DND-41 (cell line): ENCODE data around the gene PRG2.
"Not testable (repeated sequence)": the region's sequence is repeated elsewhere in the genome, so short reads cannot be mapped to it uniquely, and the experiment has no call there.

ENCODE experiments used
- ATAC-seq: fragments of 200-7000 bp; cut with Tn5 transposase; 3 replicates; pipeline ENCODE4 v1.9.1; 2021; ENCODE audit warnings: low read depth; ENCODE audit not compliant: insufficient read depth
- DNase-seq: peaks from one replicate; pipeline ENCODE4 v3.0.0-alpha.2; 2020
- H2AFZ ChIP-seq: 2 replicates; pipeline ENCODE4 v1.6.0; 2012; ENCODE audit warnings: low read depth, low read length
- H3K27ac ChIP-seq: 2 replicates; pipeline ENCODE4 v1.5.1; 2012; ENCODE audit warnings: low read length, inconsistent platforms
- H3K27me3 ChIP-seq: fragments of 200-600 bp; sonication (generic); 2 replicates; pipeline ENCODE4 v1.6.0; 2012; ENCODE audit warnings: low read length, mild to moderate bottlenecking, inconsistent platforms; ENCODE audit not compliant: insufficient read depth, poor library complexity
- H3K36me3 ChIP-seq: 2 replicates; pipeline ENCODE4 v1.5.1; 2012; ENCODE audit warnings: low read length, inconsistent platforms; ENCODE audit not compliant: insufficient read depth
- H3K4me1 ChIP-seq: 2 replicates; pipeline ENCODE4 v1.5.1; 2012; ENCODE audit warnings: mild to moderate bottlenecking, low read length; ENCODE audit not compliant: insufficient read depth
- H3K4me2 ChIP-seq: 2 replicates; pipeline ENCODE4 v1.6.0; 2012; ENCODE audit warnings: mild to moderate bottlenecking, moderate library complexity, low read length, inconsistent platforms; ENCODE audit not compliant: insufficient read depth
- H3K4me3 ChIP-seq, 2 experiments: fragments of 200-600 bp in 1 of 2; shearing (Covaris generic) in 1 of 2; 2 replicates each; pipeline ENCODE4 v1.5.1; 2012 to 2016; ENCODE audit warnings: inconsistent platforms in 2 of 2, low read length in 2 of 2, mild to moderate bottlenecking in 2 of 2, low read depth in 1 of 2, moderate library complexity in 1 of 2
- H3K79me2 ChIP-seq: 2 replicates; pipeline ENCODE4 v1.6.0; 2012; ENCODE audit warnings: low read length, inconsistent platforms; ENCODE audit not compliant: insufficient read depth
- H3K9ac ChIP-seq: 2 replicates; pipeline ENCODE4 v1.6.0; 2012; ENCODE audit warnings: low read depth, mild to moderate bottlenecking, inconsistent platforms, low read length, moderate library complexity
- H3K9me3 ChIP-seq: 2 replicates; pipeline ENCODE4 v1.5.1; 2012; ENCODE audit warnings: low read length, moderate library complexity, mild to moderate bottlenecking, inconsistent platforms; ENCODE audit not compliant: insufficient read depth, severe bottlenecking
- H4K20me1 ChIP-seq: 2 replicates; pipeline ENCODE4 v1.6.0; 2012; ENCODE audit warnings: low read length; ENCODE audit not compliant: insufficient read depth
- EZH2 ChIP-seq: IDR thresholded peaks from 3 replicates; pipeline ENCODE4 v1.6.1; 2012; ENCODE audit warnings: borderline replicate concordance, low read depth, mild to moderate bottlenecking, moderate library complexity, low read length, inconsistent platforms; ENCODE audit not compliant: severe bottlenecking
- TF ChIP-seq, protein P1 (sequence below): IDR thresholded peaks from 2 replicates; pipeline ENCODE4 v1.5.1; 2012; ENCODE audit warnings: borderline replicate concordance, low read length, moderate library complexity, mild to moderate bottlenecking; ENCODE audit not compliant: poor library complexity, severe bottlenecking; ENCODE audit errors: extremely low read depth

The PRG2 gene

DNA sequence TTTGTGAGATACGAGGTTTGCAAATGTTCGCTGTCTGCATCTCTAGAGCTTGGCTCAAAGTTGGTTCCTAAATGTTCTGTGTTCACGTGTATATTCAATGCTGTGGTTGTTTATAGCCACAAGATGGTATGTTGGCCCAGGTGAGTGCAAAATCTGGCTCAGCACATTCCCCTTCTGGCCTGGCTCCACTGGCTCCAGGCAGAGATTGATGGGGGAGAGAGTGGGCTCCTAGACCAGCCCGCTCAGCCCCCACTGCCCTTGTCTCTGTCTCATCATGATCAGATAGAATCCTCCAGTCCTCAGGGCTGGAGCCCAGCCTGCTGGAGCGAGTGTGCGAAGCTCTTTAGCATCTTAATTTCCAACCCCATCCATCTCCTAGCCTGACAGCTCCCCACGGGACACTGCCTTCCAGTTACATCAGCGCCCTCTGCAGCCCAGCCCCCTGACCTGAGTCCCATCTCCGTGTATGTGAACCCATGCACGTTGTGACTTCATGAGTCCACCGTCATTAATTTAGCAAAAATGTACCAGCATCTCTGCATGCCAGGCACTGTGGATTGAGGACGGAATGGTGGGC lies 50.3 kb downstream of the PRG2 start:
- no peak overlapping the region for H3K4me2 ChIP-seq
- DNase-seq (no peak), ATAC-seq (no peak)
- no peaks in the 10 kb centered on the region; the same call in 1 of the 2 replicates for H3K36me3 ChIP-seq
- H2AFZ ChIP-seq = no peak overlapping the region
- TF ChIP-seq, protein P1, sequence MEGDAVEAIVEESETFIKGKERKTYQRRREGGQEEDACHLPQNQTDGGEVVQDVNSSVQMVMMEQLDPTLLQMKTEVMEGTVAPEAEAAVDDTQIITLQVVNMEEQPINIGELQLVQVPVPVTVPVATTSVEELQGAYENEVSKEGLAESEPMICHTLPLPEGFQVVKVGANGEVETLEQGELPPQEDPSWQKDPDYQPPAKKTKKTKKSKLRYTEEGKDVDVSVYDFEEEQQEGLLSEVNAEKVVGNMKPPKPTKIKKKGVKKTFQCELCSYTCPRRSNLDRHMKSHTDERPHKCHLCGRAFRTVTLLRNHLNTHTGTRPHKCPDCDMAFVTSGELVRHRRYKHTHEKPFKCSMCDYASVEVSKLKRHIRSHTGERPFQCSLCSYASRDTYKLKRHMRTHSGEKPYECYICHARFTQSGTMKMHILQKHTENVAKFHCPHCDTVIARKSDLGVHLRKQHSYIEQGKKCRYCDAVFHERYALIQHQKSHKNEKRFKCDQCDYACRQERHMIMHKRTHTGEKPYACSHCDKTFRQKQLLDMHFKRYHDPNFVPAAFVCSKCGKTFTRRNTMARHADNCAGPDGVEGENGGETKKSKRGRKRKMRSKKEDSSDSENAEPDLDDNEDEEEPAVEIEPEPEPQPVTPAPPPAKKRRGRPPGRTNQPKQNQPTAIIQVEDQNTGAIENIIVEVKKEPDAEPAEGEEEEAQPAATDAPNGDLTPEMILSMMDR = peak; percentile 49
- no peak for TF ChIP-seq EZH2
- H3K79me2 ChIP-seq = peaks cover 16% of the 10 kb centered on the region
- H3K4me1 ChIP-seq = peaks cover 10% of the 10 kb centered on the region
- no peaks in the 10 kb centered on the region for H4K20me1 ChIP-seq
- H3K27me3 ChIP-seq = peaks cover 6% of the 10 kb centered on the region
- no peak overlapping the region for H3K9ac ChIP-seq
- H3K4me3 ChIP-seq = no peak overlapping the region
- H3K27ac ChIP-seq = no peak overlapping the region
- no peaks in the 10 kb centered on the region for H3K9me3 ChIP-seq

DNA sequence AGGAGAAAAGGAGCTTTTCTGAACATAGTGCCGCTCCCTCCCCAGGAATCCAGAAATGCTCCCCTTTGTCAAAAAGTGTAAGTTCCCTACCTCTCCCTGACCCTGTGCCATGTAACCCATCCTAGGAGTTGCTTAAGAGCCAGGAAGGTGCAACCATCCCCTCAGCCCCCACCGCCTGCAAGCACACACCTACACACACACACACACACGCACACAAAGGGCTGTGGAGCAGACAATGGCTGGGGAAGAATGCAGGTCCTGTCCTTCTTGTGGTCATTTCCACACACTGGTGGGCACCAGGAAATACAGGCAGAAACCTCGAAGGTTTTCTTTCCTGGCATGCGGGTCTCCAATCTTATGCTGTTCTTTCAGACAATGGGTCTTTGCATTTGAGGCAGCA lies 51.1 kb downstream of the PRG2 start:
- Histone ChIP-seq H2AFZ (no peak overlapping the region), H3K27me3 (peaks cover 6% of the 10 kb centered on the region), H3K4me3 (no peak overlapping the region), H3K4me2 (no peak overlapping the region), H3K36me3 (peaks cover 3% of the 10 kb centered on the region), H3K9ac (no peak overlapping the region), H3K79me2 (peaks cover 24% of the 10 kb centered on the region), H3K27ac (no peak overlapping the region), H3K4me1 (peaks cover 17% of the 10 kb centered on the region), H3K9me3 (no peaks in the 10 kb centered on the region), H4K20me1 (no peaks in the 10 kb centered on the region)
- TF ChIP-seq, protein P1 = no peak
- TF ChIP-seq EZH2 = no peak
- ATAC-seq (no peak), DNase-seq (no peak)

DNA sequence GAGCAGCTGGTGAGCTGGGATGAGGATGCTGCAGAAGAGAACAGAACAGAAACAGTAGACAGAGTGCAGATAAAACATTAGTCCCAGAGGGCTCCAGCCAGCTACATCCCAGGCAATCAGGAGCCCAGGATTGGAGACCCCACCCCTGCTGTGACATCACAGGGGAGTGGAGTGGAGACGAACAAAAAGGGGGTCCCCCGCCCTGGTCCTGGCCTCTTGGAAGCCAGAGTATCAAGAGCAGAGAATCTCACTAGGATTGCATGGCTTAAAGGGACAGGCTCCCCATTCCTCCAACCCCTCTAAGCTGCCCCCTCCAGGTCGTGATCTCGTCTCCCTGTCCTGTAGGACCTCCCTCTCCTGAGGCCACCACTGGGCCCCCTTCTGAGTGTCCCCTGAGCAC lies 52.3 kb downstream of the PRG2 start, which contains the start of gene P2RX3:
Gene P2RX3, plus strand, starts transcription at position 211 of the 400 bp plus-strand sequence. CDS start 199 bp downstream, outside the sequence.
- DNase-seq (no peak), ATAC-seq (no peak)
- Histone ChIP-seq H3K9me3 (no peaks in the 10 kb centered on the region), H3K27me3 (peaks cover 6% of the 10 kb centered on the region), H3K9ac (no peak within 1 kb of the TSS), H3K4me2 (no peak within 1 kb of the TSS), H3K27ac (no peak within 1 kb of the TSS), H3K36me3 (peaks cover 15% of the 10 kb centered on the region), H3K4me1 (peaks cover 29% of the 10 kb centered on the region), H4K20me1 (no peaks in the 10 kb centered on the region), H3K79me2 (peaks cover 36% of the 10 kb centered on the region), H3K4me3 (no peak within 1 kb of the TSS), H2AFZ (no peak within 1 kb of the TSS)
- TF ChIP-seq EZH2 = no peak
- TF ChIP-seq, protein P1 = no peak

DNA sequence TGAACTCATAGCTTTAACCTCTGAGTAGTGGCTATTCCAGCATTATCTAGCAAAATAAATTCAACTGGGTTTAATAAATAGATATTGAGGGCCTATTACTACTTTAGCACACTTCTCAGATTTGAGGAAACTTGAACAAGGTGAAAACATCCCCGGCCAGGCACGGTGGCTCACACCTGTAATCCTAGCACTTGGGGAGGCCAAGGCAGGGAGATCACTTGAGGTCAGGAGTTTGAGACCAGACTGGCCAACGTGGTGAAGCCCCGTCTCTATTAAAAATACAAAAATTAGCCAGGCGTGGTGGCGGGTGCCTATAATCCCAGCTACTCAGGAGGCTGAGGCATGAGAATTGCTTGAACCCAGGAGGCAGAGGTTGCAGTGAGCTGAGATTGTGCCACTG lies 53.6 kb downstream of the PRG2 start:
- Histone ChIP-seq H3K4me3 (peak overlapping the region in 1 of 2 experiments; percentile 69; a peak in 2 of 4 replicates), H3K27ac (peak overlapping the region; percentile 82), H3K36me3 (peaks cover 28% of the 10 kb centered on the region), H4K20me1 (peaks cover 10% of the 10 kb centered on the region; the same call in 1 of the 2 replicates), H2AFZ (peak overlapping the region; percentile 81), H3K4me2 (peak overlapping the region; percentile 83), H3K4me1 (peaks cover 42% of the 10 kb centered on the region), H3K9ac (peak overlapping the region; percentile 66), H3K79me2 (peaks cover 49% of the 10 kb centered on the region)
- H3K9me3 ChIP-seq, DNase-seq, ATAC-seq, H3K27me3 ChIP-seq: not testable (repeated sequence)
